GM18873 (cell line): ENCODE data around the gene NKD1.

Experiments used
- ATAC-seq: cut with Tn5 transposase; IDR thresholded peaks from one replicate; pipeline ENCODE4 v1.9.1; 2021; ENCODE audit warnings: mild to moderate bottlenecking, moderate library complexity, moderate number of reproducible peaks; ENCODE audit not compliant: unreplicated experiment, low FRiP score

Gene NKD1

DNA sequence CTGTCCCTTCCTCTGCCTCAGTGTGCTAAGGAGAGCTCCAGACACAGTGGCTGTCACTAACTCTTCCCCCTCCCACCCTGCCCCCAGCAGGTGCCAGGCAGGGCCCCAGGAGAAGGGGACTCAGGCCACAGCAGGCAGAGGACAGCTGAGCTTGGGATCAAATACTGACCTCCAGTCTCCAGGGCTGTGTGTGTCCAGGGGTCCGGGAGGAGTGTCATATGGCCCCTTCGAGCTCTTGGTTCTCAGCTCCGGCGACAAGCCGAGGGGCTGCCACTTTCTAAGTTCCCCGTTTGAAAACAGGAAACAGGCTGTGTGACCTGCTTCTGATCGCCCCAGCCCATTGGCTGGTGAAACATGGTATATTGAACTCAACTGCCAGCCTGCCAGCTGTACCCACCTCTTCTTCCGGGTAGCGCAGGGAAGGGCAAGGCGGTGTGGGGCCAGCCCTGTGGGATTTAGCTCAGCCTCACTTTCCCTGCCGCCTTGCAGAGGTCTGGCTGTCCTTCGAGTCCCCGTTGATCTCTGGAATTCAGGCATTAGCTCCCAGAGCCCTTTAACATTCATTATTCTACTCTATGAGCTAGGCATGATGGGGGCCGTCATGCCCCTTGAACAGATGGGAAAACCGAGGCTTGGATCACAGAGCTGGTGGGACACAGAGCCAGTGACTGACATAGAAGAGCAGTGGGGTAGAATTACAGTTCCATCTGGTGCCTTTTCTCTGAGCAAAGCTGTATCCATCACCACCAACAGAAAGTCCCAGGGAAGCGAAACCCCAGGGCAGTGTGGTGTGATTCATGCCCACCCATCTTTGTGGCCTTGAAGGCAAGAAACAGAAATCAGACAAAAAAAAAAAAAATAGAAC, 133.1 kb downstream of the NKD1 start, which contains the start of gene SNX20:
Gene SNX20 (minus strand): TSS at position 292 of the 865 bp plus-strand sequence. CDS start 3,786 bp downstream, outside the sequence.
- peak; percentile 56 for ATAC-seq

DNA sequence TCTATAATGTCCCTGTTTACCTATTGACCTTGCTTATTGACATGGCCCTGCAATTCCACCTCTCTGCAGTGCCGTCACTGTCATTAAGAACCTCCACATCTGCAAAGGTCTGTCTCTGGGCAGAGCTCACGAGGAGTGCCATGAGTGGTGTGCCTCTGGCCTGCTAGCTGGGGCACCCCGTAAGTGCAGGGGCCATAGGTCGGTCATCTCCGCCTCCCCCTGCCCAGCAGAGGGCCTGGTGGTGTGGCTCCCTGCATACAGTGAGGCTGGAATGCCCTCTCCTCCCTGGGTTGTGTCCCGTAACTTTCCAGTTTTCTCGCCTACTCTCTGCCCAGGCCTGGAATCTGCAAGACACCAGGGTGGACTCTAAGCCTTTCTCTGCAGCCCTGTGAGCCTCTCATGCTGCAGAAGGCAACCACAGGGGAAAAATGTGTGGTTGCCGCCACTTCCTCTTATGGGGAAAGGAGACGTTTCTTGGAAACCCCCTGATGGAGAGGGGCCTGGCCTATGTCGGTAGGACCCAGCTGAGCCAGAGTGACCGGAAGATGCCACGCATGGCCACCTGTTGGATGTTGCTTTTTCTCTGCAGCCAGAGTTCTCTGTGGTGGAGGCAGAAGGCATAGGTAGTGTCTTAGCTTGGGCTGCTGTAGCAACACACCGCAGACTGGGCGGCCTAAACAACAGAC, 135.6 kb downstream of the NKD1 start:
- peak; percentile 58 for ATAC-seq

DNA sequence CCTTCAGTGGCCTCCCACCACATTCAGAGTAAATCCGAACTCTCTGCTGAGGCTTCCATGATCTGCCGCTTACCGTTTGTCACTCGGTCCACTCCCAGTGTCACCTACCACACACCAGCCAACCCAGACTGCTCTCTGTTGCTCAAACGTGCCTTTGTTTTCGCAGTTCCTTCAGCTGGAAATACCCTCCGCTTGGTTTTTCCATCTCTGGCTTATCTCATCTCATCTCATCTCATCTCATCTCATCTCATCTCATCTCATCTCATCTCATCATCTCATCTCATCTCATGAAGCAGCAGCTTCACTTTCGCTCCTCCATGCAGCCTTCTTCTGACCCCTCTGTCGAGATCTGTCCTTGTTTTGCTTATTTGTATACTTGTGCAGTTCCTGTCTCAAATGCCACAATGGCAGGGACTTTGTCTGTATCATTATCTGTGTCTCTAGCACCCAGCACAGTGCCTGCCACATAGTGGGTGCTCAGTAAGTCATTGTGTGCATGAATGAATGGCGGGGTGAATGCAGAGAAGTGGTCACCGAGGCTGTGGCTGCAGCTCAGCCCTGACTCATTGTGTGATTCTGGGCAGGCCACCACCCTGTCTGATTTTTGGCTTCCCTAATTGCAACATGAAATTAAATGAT, 136.7 kb downstream of the NKD1 start:
- ATAC-seq = no peak

DNA sequence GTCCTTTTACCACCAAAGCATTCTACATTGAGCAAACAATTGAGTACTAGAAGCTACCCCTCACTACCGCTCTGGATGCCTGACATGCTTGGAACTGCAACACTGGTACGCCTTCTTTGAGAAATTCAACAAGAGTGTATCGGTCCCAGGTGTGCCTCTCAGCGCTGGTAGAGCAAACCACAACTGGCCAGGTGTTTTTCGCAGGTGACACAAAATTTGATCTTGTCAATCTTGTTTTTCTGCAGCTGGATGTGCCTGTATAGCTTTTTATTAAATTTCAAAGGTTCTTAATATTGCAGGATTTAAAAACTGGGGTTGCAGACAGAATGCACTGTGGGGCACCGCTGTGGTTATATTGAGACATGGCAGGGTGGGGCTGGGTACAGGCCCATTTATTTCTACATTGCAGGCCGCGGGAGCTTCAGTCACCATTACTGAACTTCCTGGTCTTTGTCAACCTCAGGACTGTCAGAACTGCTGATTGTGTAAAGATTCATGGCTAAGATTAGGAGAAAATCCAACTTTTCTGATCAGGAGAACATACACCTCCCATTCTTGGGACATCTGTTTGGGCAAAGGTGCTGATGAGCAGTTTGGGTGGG, 137.4 kb downstream of the NKD1 start:
- no peak for ATAC-seq

DNA sequence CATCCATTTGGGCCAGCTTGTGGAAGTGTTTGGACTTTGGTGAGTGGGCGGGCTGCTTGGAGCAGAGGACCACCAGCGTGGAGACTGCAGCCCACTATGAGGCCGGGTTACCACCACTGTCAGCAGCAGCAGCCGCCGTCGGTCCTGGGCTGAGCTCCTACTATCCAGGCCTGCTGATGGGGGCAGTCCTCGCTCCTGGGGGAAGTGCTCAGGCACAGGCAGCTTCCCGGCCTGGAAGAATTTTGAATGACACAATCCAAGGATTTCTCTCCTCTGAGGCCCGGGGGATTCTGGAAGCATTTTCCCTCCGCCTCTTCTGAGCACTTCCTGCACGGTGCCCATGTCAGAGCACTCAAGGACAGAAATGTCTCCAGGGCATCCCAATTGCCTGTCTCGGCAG, 139.9 kb downstream of the NKD1 start:
- ATAC-seq = no peak

DNA sequence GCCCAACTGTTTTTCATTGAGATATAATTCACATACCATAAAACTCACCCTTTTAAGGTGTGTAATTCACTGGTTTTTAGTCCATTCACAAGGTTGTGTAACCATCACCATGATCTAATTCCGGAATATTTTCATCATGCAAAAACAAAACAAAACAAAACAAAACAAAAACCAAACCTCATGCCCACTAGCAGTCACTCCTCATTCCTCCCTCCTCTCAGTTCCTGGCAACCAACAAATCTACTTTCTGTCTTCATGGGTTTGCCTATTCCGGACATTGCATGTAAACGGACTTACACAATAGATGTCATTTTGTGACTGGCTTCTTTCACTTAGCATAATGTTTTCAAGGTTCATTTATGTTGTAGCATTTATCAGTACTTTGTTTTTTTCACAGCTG, 140.7 kb downstream of the NKD1 start:
- ATAC-seq = no peak

DNA sequence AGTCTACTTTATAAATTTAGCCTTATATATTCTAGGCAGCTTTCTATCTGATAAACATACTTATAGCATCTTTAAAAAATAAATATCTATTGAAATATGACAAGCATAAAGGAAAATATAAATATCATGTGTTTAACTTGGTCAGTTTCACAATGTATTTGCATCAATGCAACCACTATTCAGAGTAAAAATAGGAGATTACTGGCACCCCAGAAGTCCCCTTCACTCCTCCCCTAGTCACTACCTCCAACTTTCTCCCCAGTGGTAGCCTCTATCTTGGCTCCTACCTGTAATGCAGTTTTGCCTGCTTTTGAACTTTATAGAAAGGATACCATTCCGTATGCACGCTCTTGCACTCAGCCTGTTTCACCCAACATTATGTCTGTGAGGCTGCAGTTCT, 142.0 kb downstream of the NKD1 start:
- no peak for ATAC-seq

DNA sequence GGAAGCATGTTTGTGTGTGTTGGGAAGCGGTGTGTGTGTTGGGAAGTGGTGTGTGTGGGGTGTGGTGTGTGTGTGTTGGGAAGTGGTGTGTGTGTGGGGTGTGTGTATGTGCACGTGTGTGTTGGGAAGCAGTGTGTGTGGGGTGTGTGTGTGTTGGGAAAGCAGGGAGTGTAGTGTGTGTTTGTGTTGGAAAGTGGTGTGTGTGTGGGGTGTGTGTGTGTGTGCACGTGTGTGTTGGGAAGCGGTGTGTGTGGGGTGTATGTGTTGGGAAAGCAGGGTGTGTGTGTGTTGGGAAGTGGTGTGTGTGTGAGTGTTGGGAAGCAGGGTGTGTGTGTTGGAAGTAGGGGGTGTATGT, 144.4 kb downstream of the NKD1 start:
- ATAC-seq = no peak

DNA sequence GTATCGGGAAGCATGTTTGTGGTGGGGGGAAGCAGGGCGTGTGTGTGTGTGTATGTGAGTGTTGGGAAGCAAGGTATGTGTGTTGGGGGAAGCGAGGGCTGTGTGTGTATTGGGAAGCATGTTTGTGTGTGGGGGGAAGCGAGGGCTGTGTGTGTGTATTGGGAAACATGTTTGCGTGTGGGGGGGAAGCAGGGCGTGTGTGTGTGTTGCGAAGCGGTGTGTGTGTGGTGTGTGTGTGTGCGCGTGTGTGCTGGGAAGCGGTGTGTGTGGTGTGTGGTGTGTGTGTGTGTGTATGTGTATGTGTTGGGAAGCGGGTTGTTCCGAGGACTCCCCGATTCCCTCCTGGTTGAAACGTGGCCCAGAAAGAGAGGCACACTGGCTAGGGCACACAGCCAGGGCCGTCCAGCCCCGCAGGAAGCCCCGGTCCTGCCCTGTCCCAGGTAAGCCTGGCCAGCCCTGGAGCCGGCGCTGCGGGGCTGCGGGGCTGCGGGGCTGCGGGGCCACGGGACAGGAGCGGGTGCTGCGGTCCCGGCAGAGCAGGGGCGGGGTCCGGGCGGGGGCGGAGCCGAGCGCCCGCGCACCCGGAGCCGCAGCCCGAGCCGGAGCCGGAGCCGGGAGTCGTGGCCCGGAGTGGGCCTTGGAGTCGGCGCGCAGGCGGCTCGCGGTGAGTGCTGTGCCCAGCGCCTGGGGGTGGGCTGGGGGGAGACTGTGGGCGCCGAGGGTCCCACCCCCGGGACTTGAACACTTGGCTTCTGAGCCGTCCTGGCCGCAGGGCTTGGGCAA, 145.0 kb downstream of the NKD1 start, which contains the start of gene NOD2:
Gene NOD2 (plus strand): TSS at position 608 of the 783 bp plus-strand sequence. CDS start 5,890 bp downstream, outside the sequence.
- no peak for ATAC-seq

DNA sequence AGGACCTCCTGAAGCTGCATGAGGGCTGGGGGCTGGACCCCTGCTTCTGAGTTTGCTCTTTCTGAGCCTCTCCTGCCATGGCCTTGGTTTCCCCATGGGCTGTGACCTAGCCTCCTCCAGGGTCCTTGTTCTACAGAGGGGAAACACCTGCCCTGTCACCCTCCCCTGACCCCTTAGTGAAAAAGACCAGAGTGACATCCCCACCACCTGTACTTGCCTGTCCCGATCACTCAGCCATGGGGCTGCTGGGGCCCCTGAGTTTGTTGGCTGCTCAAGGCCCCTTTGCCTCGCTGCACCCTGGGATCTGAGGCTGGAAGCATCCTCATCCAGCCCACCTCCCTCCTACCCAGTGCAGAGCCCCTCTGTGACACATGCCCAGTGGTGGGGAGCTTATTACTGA, 146.0 kb downstream of the NKD1 start:
- no peak for ATAC-seq

DNA sequence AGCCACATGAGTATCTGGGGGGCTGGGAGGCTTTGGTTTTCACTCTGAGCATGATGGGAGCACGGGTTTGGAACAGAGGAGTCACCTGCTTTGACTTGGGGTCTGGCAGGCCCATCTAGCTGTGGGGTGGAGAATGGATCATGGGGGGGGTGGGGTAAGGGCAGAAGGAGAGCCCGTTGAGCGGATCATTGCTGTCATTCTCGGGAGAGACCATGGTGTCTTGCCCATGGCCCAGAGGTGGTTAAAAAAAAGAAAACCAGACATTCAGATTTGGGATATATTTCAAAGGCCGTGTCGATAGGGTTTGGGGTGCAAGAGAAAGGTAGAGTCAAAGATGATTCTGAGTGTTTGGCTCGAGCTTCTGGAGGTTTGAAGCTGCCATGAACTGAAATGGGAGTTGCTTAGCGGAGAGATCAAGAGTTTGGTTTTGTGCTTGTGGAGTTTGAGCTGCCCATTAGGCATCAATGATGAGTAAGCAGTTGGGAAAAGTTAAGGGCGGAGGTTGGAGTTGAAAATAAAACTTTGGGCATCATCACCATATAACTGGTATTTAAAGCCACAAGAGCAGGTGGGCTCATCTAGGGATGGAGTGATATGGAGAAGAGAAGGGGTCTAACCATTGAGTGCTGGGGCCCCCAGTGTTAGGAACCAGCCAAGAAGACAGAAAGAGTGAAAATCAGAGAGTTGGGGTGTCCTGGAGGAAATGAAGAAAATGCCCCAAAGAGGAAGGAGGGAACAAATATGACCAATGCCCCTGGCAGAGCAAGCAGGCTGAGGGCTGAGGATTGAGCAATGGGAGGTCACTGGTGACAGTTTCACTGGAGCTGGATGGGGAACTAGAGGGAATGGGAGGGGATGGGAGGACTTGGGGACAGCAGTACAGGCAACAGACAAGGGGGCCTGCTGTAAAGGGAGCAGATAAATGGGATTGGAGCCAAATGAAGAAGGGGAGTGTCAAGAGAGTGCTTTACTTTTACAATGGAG, 147.1 kb downstream of the NKD1 start:
- no peak for ATAC-seq

- no peak for ATAC-seq
These were observed 147.9 kb downstream of the NKD1 start for GRCh38 chr16:50696126-50696525.

GRCh38 chr16:50696575-50697420, 148.6 kb downstream of the NKD1 start:
- ATAC-seq = no peak

- ATAC-seq = no peak
These were observed 149.2 kb downstream of the NKD1 start for GRCh38 chr16:50697421-50697715.

- peak; percentile 48 for ATAC-seq
These were observed 149.9 kb downstream of the NKD1 start for GRCh38 chr16:50697881-50698767.
